UCSD-AML1 (cell line): ENCODE data around the gene PGBD1.

Experiments used
- DNase-seq: peaks from one replicate; lab custom pipeline; 2025; ENCODE audit not compliant: unreplicated experiment; lab: John Stamatoyannopoulos, UW

Gene PGBD1

GRCh38 chr6:28335040-28335563 is 53.7 kb downstream of the PGBD1 start:
- DNase-seq: no peak

DNA sequence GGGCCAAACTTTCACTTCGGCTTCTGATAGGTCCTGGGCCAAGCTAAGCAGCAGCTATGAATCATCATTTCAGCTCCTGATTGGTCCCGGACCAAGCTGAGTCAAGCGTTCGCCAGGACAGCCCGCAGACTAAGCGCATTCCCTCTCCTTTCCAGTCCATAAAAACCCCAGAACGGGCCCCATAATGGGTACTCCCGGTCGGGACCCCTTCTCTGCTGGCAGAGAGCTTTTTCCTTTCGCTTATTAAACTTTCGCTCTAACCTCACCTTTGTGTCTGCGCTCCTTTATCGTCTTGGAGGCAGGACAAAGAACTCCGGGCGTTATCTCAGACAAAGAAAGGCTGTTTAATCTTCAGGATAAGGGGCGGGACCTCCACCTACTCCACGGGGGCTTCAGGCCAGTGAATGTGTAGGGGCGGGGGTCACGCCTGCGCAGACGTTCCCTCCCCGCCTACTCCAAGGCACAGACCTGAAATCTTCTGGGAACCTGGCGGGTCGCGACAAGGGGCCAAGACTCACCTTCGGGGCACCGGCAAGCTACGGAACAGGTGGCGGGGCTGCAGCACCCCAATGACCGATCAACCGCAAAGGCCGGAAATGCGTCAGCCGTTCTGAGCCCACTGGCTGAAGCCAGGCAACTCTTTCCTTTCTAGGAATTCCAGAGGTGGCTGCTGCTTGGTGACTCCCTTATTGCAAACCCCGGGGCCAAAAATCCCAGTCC is 54.4 kb downstream of the PGBD1 start, which contains the start of gene ZSCAN31:
TSS of gene ZSCAN31 (minus strand) at position 585 of the 720 bp plus-strand sequence. CDS start 6,465 bp downstream, outside the sequence.
- peak; percentile 90 for DNase-seq

GRCh38 chr6:28336284-28337120 is 55.1 kb downstream of the PGBD1 start:
- DNase-seq: peak; percentile 60

DNA sequence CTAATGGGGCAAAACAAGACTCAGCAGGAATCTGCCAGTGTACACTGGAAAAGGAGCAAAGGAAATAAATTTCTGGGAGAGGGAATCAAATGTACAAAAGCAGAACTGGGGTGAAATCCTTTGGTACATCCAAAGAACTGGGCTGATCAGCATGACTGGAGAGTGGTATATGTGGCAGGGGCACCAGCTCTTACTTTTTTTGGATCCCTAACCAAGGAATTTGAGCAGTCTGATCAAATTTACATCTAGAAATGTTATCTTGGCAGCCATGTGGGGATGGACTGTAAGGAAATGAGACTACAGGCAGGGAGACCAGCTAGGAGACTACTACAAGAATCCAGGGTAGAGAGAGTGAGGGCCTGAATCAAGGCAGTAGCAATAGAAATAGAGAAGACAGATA is 55.7 kb downstream of the PGBD1 start:
- no peak for DNase-seq

GRCh38 chr6:28340310-28341095 is 59.1 kb downstream of the PGBD1 start:
- DNase-seq: no peak

DNA sequence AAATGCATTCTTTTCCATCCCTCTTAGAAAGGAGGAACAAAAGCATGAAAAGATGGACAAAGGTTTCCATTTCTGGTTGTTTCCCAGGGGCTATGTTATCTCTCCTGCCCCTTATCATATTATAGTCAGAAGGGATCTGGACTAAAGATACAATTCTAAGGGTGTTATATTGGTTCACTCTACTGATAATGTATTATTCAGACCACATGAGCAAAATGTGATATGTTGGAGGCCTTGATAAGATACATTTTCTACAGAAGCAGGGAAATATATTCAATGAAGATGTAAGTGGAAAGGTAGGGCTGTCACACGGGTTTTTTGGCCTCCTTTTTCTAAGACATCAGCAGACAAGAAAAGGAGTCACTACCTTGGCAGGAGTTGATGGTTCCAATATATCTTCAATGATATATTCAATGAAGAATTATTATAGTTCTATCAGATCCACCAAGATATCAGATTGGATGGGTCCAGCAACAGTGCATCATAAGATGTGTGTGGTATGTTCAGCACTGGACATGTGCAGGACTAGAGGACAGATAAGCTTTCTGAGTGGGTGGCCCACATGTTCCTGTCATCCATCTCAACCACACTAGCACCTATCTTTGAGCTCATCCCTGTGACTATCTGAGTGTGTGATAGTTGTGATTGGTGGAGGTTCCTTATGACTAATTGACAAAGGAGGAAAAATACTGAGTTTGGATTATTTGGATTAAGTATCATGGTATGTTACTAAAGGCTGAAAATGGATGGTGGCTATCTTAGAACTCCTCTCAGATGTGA is 62.7 kb downstream of the PGBD1 start:
- DNase-seq: no peak

DNA sequence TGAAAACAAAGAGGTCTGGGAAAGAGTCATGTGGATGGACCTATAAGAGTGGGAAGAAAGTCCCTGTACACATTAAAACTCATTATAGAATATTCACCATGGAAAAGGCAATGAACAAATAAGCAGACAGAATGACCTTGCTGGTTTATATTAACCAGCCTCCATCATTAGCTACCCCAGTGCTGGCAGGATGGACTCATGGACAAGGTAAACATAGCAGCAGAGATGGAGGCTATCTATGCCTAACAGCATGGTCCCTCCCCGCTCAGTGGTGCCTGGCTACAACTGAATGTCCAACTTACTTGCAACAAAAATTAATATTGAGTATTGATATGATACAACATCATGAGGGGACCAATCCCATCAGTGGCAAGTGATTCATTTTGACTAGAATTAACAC is 63.8 kb downstream of the PGBD1 start:
- no peak for DNase-seq

DNA sequence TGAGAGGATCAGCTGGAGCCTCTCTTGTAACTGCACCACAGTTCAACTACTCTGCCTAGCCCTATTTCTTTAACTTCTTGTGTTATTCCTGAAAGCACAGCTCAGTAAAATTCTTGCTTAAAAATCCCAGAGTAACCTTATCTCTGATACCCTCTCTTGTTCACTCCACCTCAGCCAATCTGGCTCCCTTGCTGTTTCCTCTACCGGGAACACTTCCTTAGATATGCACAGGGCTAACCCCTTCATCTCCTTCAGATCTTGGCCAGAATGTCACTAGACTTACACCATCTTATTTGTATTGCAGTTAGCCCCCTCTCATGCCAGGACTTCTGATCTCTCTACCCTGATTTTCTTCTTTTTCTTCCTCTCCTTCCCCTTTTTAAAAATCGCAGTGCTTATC is 65.7 kb downstream of the PGBD1 start:
- no peak for DNase-seq

DNA sequence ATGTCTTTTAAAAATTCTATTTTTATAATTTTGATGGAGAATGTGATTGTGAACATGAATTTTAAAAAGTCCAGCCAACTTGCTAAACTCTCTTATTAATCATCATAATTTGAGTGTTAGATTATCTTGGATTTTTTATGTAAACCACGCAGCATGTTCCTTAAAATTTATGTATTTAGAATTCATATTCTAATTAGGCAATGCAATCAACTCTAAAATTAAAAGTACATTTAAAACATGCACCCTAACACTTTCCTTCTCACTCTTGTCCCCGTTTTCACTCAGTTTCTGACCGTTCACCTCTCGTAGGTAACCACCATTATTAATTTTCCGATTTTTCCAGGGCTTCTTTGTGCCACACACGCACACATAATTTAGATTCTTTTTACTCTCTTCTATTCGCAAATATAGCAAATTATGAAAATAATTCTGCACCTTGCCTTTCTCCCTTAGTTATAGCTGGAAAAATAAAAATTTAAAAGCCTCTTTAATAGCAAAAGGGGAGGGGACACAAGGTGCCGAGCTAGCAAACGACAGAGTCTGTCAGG is 68.0 kb downstream of the PGBD1 start:
- DNase-seq: no peak

DNA sequence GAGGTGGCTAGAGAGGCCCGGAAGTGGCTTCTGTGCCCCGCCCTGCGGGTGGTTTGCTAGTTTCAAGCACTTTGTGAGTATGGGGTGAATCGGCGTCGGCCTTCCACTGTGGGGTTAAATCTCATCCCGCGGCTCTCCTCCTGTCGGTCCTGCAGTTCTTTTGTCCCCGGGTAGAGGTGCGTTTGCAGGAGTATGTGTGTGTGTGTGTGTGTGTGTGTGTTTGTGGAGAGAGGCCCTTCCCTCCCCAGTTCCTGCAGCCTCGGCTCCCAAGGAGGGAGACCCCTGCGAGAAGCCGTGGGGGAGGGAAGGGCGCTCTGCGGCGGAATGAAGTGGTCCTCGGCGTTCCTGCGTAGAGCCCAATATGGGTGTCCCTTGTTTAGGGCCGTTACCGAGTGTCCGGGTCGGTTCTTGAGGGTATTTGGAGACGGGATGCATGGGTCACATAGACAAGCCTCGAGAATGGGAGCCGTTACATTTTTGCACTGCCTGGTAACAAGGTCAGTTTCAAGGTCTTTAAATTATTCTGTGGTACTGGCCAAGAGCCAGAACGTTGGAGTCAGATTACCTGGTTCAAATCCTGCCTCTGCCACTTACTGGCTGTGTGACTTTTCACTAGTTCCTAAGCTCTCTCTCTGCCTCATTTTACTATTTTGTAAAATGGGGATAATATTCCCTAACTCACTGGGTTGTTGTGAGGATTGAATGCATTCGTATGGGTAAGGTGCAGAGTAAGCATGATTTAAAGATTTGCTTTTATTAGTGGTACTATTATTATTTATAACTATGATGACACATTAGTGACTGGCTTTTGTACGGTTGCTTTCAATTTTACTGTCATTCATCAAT is 68.7 kb downstream of the PGBD1 start, which contains the start of gene ZKSCAN3:
TSS of gene ZKSCAN3 (plus strand) at position 56 of the 846 bp plus-strand sequence. CDS start 9,640 bp downstream, outside the sequence.
- peak; percentile 84 for DNase-seq

DNA sequence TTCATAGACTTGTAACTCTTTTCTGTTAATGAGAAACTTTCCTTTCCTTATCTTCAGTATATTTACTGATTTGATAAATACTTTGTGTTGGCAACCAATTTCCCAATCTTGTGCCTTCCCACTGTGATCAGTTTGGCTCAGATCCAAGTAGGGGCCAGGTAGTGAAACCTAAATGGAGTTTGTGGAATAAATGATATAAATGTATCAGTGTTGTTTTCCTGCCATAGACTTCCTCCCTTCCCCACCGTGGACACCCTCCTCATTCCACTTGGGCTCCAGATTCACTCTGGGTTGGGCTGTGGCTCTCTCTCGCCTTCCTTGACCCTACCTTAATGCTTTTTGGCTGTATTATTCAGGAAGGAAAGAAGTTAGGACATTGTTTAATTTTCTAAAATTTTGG is 69.7 kb downstream of the PGBD1 start:
- DNase-seq: no peak

DNA sequence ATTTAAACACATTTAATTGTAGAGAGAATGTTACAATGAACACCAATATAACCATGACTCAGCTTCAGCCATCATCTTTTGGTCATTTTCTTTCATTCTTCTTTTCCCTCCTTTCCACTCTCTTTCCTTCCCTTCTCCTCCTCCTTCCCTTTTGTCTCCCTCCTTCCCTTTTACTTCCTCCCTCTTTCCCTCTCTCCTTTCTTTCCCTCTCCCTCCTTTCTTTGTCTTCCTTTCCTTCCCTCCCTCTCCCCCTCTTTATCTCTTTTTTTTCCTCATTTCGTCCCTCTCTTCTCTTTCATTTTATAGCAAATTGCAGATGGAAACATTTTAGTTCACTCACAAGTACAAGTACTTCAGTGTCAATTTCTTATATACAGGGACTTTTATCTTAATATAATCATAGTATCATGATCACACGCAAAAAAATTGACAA is 70.1 kb downstream of the PGBD1 start:
- DNase-seq: no peak
